HepG2 (cell line): ENCODE data around the gene TRIM3. TPM values are rescaled to one million over a fixed set of nuclear protein-coding genes. Genes with fewer than 3 reads are reported as not detected.

Source experiments
- ATAC-seq: fragments of 200-7000 bp; cut with Tn5 transposase; 3 replicates; pipeline ENCODE4 v1.9.1; 2020; ENCODE audit warnings: mild to moderate bottlenecking, moderate library complexity
- BruUV-seq: library from RNA; stranded (reverse); fragments of 400-500 nt; replicated peaks from 2 replicates; lab custom pipeline; 2021; lab: Mats Ljungman, UMichigan
- CTCF ChIA-PET: fragments of 300-600 bp; formaldehyde crosslinking; extraction: SDS; loops from one replicate; lab custom pipeline; 2021; ENCODE audit warnings: low total read pairs, inconsistent platforms, low intra/inter-chr PET ratio; lab: Yijun Ruan, JAX
- POLR2A ChIA-PET: fragments of 350-600 bp; sonication (Branson Sonifier 250); formaldehyde crosslinking; loops from one replicate; lab custom pipeline; 2020; ENCODE audit warnings: antibody characterized with exemption, inconsistent platforms; lab: Yijun Ruan, JAX
- DNase-seq: peaks from one replicate; pipeline ENCODE4 v3.0.0-alpha.2; 2015; ENCODE audit warnings: low spot score
- FAIRE-seq: peaks from 3 replicates; lab custom pipeline; 2011; peaks lifted over from hg19 to GRCh38; lab: Jason Lieb, UNC
- H2AFZ ChIP-seq: one replicate; pipeline ENCODE4 v1.6.1; 2011; ENCODE audit warnings: low read length, inconsistent platforms
- H3K27ac ChIP-seq: fragments of 300-600 bp; 3 replicates; pipeline ENCODE4 v1.8.0; 2011; ENCODE audit warnings: mixed run types, mild to moderate bottlenecking, mixed read lengths, low read length, inconsistent platforms; ENCODE audit not compliant: insufficient read depth; ENCODE audit errors: extremely low read length
- H3K27me3 ChIP-seq, 2 experiments: fragments of 200-600 bp in 1 of 2; 2 replicates in 1 of 2; 3 replicates in 1 of 2; pipeline versions ENCODE4 v1.6.0 to v1.8.0; 2011; ENCODE audit warnings: low read length in 2 of 2, mild to moderate bottlenecking in 2 of 2, moderate library complexity in 2 of 2, inconsistent platforms in 1 of 2; ENCODE audit not compliant: insufficient read depth in 2 of 2, control insufficient read depth in 1 of 2
- H3K36me3 ChIP-seq, 2 experiments: fragments of 200-600 bp in 1 of 2; replicated peaks in 1 of 2; 2 replicates in 1 of 2; 3 replicates in 1 of 2; pipeline versions ENCODE4 v1.5.1 to v1.8.0; 2011; ENCODE audit warnings: low read length in 2 of 2, inconsistent platforms in 1 of 2; ENCODE audit not compliant: insufficient read depth in 2 of 2, control insufficient read depth in 1 of 2
- H3K4me1 ChIP-seq: 2 replicates; pipeline ENCODE4 v1.5.1; 2012; ENCODE audit warnings: low read length, inconsistent platforms; ENCODE audit not compliant: insufficient read depth
- H3K4me2 ChIP-seq: 2 replicates; pipeline ENCODE4 v1.6.0; 2011; ENCODE audit warnings: low read depth, low read length, inconsistent platforms
- H3K4me3 ChIP-seq, 3 experiments: fragments of 200-600 bp in 1 of 3; sonication (generic), shearing (Covaris generic) in 1 of 3; replicated peaks in 1 of 3; 2 replicates each; pipeline ENCODE4 v1.5.1; 2011 to 2016; ENCODE audit warnings: low read length in 3 of 3, inconsistent platforms in 2 of 3, low read depth in 2 of 3, mild to moderate bottlenecking in 2 of 3, control low read depth in 1 of 3, mixed read lengths in 1 of 3; ENCODE audit not compliant: insufficient read depth in 1 of 3
- H3K79me2 ChIP-seq: one replicate; pipeline ENCODE4 v1.6.1; 2011; ENCODE audit warnings: low read length, inconsistent platforms; ENCODE audit not compliant: insufficient read depth
- H3K9ac ChIP-seq: 2 replicates; pipeline ENCODE4 v1.6.0; 2011; ENCODE audit warnings: mild to moderate bottlenecking, low read depth, low read length, inconsistent platforms; ENCODE audit not compliant: insufficient read depth
- H3K9me3 ChIP-seq: 2 replicates; pipeline ENCODE4 v1.5.1; 2012; ENCODE audit warnings: mild to moderate bottlenecking, low read length
- H4K20me1 ChIP-seq: 2 replicates; pipeline ENCODE4 v1.6.0; 2011; ENCODE audit warnings: inconsistent platforms, mild to moderate bottlenecking, low read length, moderate library complexity; ENCODE audit not compliant: insufficient read depth
- ESRRA ChIP-seq: sonication (generic); formaldehyde crosslinking; IDR thresholded peaks from 2 replicates; pipeline ENCODE4 v1.5.1; 2020; ENCODE audit warnings: mild to moderate bottlenecking, low read depth, missing genetic modification reagents
- FOSL2 ChIP-seq: sonication (generic); formaldehyde crosslinking; IDR thresholded peaks from 2 replicates; pipeline ENCODE4 v1.4.0; 2020; ENCODE audit warnings: missing genetic modification reagents
- KLF9 ChIP-seq: IDR thresholded peaks from 2 replicates; pipeline ENCODE4 v1.6.1; 2016; ENCODE audit warnings: low read depth
- NFYC ChIP-seq: IDR thresholded peaks from 2 replicates; pipeline ENCODE4 v1.6.1; 2016; ENCODE audit warnings: missing genetic modification reagents, missing compliant biosample characterization
- NPAS2 ChIP-seq: sonication (generic); formaldehyde crosslinking; IDR thresholded peaks from 2 replicates; pipeline ENCODE4 v1.8.0; 2022; ENCODE audit warnings: mild to moderate bottlenecking, missing genetic modification reagents, borderline replicate concordance
- ZBTB38 ChIP-seq: sonication (generic); formaldehyde crosslinking; IDR thresholded peaks from 2 replicates; pipeline ENCODE4 v1.5.1; 2020; ENCODE audit warnings: mild to moderate bottlenecking, missing genetic modification reagents
- ZNF207 ChIP-seq: fragments of 450-650 bp; IDR thresholded peaks from 2 replicates; pipeline ENCODE4 v1.6.1; 2016; ENCODE audit warnings: antibody characterized with exemption, borderline replicate concordance
- ZNF263 ChIP-seq: sonication (generic); formaldehyde crosslinking; IDR thresholded peaks from 2 replicates; pipeline ENCODE4 v1.4.0; 2020; ENCODE audit warnings: missing genetic modification reagents
- ZNF441 ChIP-seq: sonication (generic); formaldehyde crosslinking; IDR thresholded peaks from 2 replicates; pipeline ENCODE4 v1.7.0; 2021; ENCODE audit warnings: missing genetic modification reagents, borderline replicate concordance
- ZNF775 ChIP-seq: sonication (generic); formaldehyde crosslinking; IDR thresholded peaks from 2 replicates; pipeline ENCODE4 v1.4.0; 2020; ENCODE audit warnings: missing genetic modification reagents, mild to moderate bottlenecking, moderate library complexity, borderline replicate concordance
- WGBS: methylation state at CpG from one replicate; pipeline ENCODE4 v1.1.6; 2017; ENCODE audit warnings: low lambda C conversion rate; 5-methylcytosine and 5-hydroxymethylcytosine counted together
- in situ Hi-C: cut with HindIII; loops from 2 replicates; pipeline ENCODE4 v1.10.0; 2017; ENCODE audit warnings: low pct_unique_long_range_greater_than_20kb; ENCODE audit not compliant: extremely low pct_ligation_motif_present
- intact Hi-C: fragments of 100-400 bp; cut with micrococcal nuclease; formaldehyde crosslinking; loops from one replicate; pipeline ENCODE4 v1.10.0; 2022; ENCODE audit not compliant: unreplicated experiment
- polyA plus RNA-seq, 8 experiments: library from polyadenylated mRNA; depleted of rRNA in 3 of 8; stranded (reverse) in 7 of 8; unstranded in 1 of 8; fragments of >200 nt; fragmentation: Illumina TruSeq in 4 of 8; extraction: Trizol in 4 of 8; gene quantifications; 2 replicates each; pipeline versions ENCODE4 v1.2.1 to v1.2.3, GENCODE V29; 2011 to 2016; ENCODE audit warnings: low read depth in 4 of 8, missing spikeins in 1 of 8, mixed read lengths in 1 of 8; ENCODE audit not compliant: insufficient read depth in 1 of 8
- total RNA-seq, 5 experiments: library from RNA; depleted of rRNA; stranded (reverse); fragments of >200 nt; fragmentation: Illumina TruSeq; extraction: Trizol; gene quantifications; 2 replicates each; pipeline ENCODE4 v1.2.3, GENCODE V29; 2016; ENCODE audit warnings: low read depth in 1 of 5
- TF ChIP-seq, protein P1 (sequence below), 2 experiments: sonication (generic) in 1 of 2; formaldehyde crosslinking in 1 of 2; IDR thresholded peaks; 2 replicates each; pipeline versions ENCODE4 v1.5.1 to v1.6.1; 2011 to 2020; ENCODE audit warnings: borderline replicate concordance in 1 of 2, low read depth in 1 of 2, low read length in 1 of 2, mild to moderate bottlenecking in 1 of 2, missing genetic modification reagents in 1 of 2, moderate library complexity in 1 of 2
- TF ChIP-seq, protein P2 (sequence below): sonication (generic); formaldehyde crosslinking; IDR thresholded peaks from 2 replicates; pipeline ENCODE4 v1.4.0; 2020; ENCODE audit warnings: mild to moderate bottlenecking, missing genetic modification reagents

The TRIM3 gene
- total and polyA plus RNA-seq, 2 of the 13 experiments (the other 11 are each of a cell fraction or from before 2014, with no cell fraction given), result 3.6 to 6.3 TPM

DNA sequence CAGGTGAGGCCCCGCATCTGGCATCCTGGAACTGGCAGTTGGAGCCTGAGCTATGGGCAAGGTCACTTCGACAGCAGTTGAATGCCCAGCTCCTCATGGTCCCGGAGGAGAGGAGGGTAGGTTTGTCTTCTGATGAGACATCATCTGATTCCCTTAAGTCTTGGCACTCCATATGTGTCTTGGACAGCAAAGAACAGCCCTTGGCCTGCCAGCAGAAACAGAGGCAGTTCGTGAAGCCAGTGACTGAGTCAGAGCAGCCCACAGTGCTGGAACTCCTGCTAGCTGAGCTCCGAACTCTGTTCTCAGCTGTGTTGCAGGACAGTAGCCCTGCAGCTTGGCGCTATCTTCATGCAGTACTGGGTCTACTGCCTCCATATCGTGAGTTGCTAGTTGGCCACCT is 24.4 kb upstream of the TRIM3 start:
- POLR2A ChIA-PET, result no interaction called here

DNA sequence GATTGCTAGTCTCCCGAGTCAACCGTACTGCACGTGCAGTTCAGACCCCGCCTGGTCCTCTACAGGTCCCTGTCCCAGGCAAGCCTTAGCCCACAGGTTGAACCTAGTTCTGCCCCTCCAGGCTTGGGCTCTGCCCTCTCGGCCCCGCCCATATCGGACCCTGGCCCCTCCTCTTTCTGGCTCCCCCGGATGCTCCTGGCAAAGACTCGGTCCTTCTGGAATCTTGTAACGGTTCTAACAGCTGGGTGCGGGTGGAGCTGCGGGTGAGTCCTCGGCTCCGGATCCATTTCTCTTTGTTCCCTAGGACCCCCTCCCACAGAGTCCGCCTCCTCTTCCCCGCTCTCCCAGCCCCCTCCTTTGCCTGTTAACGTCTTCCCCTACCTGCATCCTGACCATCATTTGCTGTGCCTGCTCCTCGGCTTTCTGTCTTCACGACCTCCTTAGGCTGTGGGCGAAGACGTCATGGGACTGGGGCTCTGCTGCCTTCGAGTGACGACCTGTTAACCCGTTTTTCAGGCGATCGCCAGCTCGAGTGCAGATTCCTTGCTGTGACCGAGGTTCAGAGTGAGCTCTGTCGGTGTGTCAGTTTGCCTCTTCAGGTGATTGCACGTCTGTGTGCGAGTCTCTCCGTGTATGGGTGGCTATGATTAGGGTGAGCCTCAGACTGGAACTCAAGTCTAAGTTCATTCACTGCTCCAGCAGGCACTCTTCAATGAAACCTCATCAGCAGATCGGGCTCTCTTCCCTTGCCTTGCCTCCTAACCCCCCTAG is 23.5 kb upstream of the TRIM3 start, which contains the start of gene DNHD1:
DNHD1 (plus strand) TSS at position 212 of the 771 bp plus-strand sequence. CDS start 936 bp downstream, outside the sequence.
- in situ Hi-C loops, result no loop called here
- ChIA-PET POLR2A (no interaction called here), CTCF (no interaction called here)
- H3K27me3 ChIP-seq, result no peaks in the 10 kb centered on the region
- H3K4me1 ChIP-seq, result no peaks in the 10 kb centered on the region
- FAIRE-seq (no peak), DNase-seq (no peak), ATAC-seq (no peak)
- H3K36me3 ChIP-seq, result peaks cover 6 to 16% of the 10 kb centered on the region in 2 experiments
- no peaks in the 10 kb centered on the region for H4K20me1 ChIP-seq
- no TSS peak for BruUV-seq
- H3K9ac ChIP-seq, result no peak within 1 kb of the TSS
- no peak within 1 kb of the TSS for H3K4me3 ChIP-seq
- WGBS, result 93% methylated on average over 32 of the region's 33 CpGs
- H3K9me3 ChIP-seq, result no peaks in the 10 kb centered on the region
- H3K27ac ChIP-seq, result no peak within 1 kb of the TSS
- no peak within 1 kb of the TSS for H3K4me2 ChIP-seq
- no peaks in the 10 kb centered on the region for H3K79me2 ChIP-seq
- no peak within 1 kb of the TSS for H2AFZ ChIP-seq
- intact Hi-C loops, result no loop called here
- TF ChIP-seq ZNF775 (CRISPR knock-in tag) (no peak), ESRRA (no peak), KLF9 (CRISPR knock-in tag) (no peak), NFYC (no peak), ZBTB38 (CRISPR knock-in tag) (no peak), ZNF263 (CRISPR knock-in tag) (no peak), ZNF207 (no peak)
- TF ChIP-seq, protein P1, sequence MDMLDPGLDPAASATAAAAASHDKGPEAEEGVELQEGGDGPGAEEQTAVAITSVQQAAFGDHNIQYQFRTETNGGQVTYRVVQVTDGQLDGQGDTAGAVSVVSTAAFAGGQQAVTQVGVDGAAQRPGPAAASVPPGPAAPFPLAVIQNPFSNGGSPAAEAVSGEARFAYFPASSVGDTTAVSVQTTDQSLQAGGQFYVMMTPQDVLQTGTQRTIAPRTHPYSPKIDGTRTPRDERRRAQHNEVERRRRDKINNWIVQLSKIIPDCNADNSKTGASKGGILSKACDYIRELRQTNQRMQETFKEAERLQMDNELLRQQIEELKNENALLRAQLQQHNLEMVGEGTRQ (IDR thresholded peaks at IDR 0.05; ENCODE audit: low read depth, low read length), result no peak
- TF ChIP-seq, protein P1 (CRISPR knock-in tag; IDR thresholded peaks at IDR 0.05; ENCODE audit: borderline replicate concordance), result no peak

More for the DNA sequence above, 24.4 kb upstream of the TRIM3 start:
- Histone ChIP-seq H3K9ac (no peak overlapping the region), H3K36me3 (peaks cover 8 to 23% of the 10 kb centered on the region in 2 experiments), H3K9me3 (no peaks in the 10 kb centered on the region), H3K79me2 (no peaks in the 10 kb centered on the region), H3K4me2 (no peak overlapping the region), H3K27ac (no peak overlapping the region), H3K4me3 (no peak overlapping the region), H3K27me3 (no peaks in the 10 kb centered on the region), H2AFZ (no peak overlapping the region), H3K4me1 (no peaks in the 10 kb centered on the region), H4K20me1 (no peaks in the 10 kb centered on the region)
- in situ Hi-C loops (no loop called here), intact Hi-C loops (no loop called here)
- DNase-seq (no peak), FAIRE-seq (no peak), ATAC-seq (peak; percentile 37; the same call in 2 of the 3 replicates)
- BruUV-seq, result no TSS peak
- TF ChIP-seq NPAS2 (CRISPR knock-in tag) (no peak), FOSL2 (CRISPR knock-in tag) (no peak), ZNF441 (no peak), ZNF207 (no peak)
- TF ChIP-seq, protein P2, sequence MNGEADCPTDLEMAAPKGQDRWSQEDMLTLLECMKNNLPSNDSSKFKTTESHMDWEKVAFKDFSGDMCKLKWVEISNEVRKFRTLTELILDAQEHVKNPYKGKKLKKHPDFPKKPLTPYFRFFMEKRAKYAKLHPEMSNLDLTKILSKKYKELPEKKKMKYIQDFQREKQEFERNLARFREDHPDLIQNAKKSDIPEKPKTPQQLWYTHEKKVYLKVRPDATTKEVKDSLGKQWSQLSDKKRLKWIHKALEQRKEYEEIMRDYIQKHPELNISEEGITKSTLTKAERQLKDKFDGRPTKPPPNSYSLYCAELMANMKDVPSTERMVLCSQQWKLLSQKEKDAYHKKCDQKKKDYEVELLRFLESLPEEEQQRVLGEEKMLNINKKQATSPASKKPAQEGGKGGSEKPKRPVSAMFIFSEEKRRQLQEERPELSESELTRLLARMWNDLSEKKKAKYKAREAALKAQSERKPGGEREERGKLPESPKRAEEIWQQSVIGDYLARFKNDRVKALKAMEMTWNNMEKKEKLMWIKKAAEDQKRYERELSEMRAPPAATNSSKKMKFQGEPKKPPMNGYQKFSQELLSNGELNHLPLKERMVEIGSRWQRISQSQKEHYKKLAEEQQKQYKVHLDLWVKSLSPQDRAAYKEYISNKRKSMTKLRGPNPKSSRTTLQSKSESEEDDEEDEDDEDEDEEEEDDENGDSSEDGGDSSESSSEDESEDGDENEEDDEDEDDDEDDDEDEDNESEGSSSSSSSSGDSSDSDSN (CRISPR knock-in tag), result no peak
- 50% methylated on average over 2 of the region's 7 CpGs for WGBS
- CTCF ChIA-PET, result no interaction called here
